ENCODE measurements around the gene CNTN4.

Gene CNTN4

DNA sequence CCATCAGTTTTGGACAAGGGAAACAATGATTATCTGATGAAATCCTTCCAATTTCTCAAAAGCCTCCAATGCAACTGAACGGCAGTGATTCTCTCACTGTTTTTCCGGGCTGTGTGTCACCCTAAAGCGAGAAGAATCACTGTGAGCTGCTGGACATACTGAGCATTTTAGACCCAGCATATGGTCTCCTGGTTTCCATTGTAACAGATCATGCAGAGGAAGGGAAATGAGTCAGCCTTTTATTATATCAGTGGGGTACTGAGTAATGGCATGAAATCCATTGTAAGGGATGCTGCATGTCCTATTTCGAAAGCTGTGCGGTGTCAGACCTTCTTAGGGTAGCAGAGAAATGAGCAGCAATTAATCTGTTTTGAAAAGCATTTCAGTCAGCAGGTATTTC lies 724.4 kb downstream of the CNTN4 start:
- no peak for DNase-seq

DNA sequence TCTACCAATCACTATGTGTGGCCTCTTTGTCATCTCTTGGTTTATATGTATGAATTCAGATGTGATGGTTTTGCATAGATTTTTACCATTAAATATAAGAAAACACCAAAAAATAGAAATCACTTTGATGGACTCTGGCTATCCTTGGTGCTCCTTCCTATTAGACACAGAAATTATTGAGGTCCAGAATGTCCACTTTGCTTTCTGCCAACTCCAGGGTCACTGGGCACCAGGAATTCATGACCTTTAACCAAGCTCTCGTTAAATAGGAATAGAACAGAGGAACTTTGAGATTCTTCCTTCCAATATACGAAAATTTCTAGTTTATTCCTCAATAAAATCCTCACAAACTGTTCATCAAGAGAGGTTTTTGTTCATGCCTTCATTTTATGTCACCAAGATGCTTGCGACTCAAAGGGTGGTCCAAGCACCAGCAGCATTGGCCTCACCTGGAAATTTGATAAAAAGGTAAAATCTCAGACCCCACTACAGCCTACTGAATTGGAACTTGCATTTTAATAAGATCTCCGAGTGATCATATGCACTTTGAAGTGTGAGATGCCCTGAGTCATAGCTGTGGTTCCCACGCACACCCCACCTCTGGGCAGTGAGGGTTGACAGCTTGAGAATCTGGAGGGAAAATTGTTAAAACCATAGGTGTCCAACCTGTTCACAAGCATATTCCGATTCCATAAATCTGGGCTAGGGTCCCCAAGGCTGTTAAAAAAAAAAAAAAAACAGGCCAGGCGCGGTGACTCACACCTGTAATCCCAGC lies 725.0 kb downstream of the CNTN4 start:
- no peak for DNase-seq

DNA sequence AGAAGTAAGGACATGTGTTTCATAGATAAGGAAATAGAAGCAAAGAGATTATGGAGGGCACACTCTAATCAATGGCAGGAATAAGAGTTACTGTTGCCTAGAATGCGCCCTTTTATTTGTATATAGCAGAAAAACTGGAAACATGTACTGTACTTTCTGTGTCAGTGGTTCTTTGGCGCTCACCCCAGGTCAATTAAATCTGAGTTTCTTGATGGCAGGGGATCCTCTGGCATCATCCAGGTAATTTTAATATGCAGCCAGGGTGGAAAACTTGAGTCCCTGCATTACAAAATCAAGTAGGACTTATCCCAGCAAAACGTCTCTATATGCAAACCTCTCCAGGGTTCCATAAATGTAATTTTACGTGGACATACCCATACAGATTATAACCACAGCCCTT lies 727.4 kb downstream of the CNTN4 start:
- no peak for DNase-seq

DNA sequence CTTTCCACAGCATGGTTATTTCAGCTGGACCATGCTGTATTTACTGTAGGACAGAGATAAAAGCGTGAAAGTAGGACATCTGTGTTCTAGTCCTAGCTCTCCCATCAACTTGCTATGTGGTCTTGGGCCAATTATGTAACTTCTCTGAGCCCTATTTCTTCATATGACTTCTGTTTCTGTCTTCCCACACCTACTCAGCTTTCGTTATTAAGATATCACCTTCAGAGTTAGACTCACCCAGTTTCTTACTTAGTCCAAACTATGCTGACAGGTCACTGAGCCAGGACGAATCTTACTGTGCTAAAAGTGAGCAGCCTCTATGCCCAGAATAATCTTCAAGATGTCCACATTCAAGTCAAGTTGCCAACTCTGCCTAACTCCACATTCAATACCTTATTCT lies 727.8 kb downstream of the CNTN4 start:
- DNase-seq, result no peak

DNA sequence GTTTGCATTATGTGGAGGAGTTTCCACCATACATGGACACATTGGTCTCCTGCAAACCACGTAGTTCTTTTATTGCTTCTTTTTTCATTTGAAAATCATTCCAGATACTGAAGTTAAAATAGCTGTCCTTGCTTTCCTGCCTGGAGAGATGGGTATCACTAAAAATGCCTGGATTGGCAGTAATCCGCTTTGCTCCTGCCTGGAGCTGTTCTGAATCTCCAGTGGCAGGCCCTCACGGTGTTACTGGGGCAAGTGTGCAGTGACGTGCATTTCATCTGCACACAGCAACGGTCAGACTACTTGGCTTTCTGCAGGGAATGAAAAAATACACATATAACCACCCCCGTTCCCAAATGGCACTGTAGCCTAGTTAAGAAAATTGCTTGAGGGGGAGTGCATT lies 738.6 kb downstream of the CNTN4 start:
- no peak for DNase-seq

DNA sequence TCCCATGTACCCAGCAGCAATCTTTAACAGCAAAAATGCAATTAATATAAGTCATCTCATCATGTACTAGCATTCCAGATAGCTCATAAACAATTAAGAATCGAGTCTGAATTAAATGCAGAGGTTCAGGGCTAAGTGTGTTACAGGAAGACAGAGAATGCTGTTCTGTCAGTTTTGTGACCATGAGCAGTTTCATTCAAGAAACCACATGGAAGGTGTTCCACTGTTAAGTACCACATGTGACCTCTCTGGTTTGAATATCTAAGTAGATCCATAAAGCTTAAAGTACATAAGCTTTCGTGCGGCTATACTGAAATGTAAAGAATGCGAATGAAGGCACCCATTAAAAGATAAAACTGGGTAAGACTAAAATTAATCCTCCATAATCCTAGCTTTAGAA lies 739.2 kb downstream of the CNTN4 start:
- DNase-seq, result no peak

DNA sequence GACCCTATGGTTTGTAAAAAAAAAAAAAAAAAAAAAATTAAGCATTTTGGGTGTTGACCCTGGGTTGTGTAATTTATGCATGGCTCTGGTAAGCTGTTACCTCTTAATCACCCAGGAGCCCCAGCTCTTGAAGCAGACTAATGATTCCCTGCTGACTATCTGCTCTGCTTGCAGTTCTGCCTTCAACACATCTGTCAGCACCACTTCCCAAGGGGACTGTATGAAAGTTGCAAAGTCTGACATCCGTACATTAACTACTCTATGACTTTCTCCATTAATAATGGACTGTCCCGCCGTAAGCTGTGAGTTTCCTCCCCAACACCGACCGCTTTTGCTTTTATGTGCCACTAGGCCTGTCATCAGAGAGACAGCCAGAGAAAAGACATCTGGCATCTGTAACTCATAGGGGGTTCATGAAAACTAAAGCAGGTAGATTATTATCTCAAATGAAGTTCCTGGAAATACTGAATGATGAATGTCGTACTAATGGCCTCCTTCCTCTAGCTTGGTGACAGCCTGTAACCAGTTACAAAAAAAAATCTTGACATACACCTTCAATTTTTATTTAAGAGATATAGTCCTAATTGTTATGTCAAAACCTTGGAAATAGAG lies 740.0 kb downstream of the CNTN4 start:
- DNase-seq, result no peak

DNA sequence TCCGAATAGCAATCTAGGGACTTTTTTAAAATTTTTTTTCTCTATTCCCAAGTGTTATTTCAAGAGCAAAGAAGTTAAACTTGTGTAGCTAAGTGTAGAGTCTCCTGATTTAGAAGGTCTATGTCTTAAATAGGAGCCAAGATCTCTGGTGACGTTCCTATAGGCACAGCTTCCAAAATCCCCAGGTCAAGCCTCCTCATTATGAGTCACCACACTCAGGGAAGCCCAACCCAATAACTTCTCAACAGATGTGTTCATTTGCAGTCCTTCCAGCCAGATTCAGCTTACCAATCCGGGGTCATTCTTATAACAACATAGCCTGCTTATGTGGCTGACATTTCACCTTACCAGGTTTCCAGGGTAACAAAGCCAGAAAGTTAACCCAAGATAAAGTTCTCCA lies 741.2 kb downstream of the CNTN4 start:
- DNase-seq, result no peak

DNA sequence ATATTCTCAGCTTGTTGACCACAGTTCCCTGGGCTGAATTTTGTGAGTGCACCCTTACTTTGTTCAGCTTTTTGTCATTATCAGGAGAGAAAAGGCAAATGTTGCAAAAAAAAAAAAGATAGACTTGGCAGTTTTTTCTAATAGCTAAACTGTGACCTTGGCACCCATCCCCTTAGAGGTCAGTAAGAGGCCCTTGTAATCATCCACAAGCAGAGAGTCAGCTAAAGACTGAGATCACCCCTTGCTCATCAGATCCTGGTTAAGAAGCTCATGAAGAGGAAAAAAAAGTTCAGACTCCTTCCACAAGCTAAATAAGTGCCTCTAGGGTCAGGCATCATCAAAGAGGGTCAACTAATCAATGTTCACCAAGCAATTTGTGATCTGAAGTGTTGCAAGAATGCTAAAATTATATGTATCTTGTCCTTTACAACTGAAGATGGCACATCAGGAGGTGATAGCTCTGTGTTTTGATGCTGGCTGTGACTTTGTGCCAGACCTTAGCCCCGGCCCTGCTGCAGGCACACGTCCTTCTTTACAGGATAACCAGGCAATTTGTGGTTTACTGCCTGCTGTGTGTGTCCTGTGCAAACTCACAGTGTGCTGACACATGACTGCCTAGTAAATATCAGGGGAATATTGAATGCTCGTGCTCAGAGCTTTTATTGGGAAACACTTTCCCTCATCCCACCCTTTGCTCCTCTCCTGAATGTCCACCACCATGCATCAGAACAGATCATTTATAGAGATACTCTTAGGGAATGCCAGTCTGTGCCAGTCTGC lies 748.6 kb downstream of the CNTN4 start:
- DNase-seq, result no peak

DNA sequence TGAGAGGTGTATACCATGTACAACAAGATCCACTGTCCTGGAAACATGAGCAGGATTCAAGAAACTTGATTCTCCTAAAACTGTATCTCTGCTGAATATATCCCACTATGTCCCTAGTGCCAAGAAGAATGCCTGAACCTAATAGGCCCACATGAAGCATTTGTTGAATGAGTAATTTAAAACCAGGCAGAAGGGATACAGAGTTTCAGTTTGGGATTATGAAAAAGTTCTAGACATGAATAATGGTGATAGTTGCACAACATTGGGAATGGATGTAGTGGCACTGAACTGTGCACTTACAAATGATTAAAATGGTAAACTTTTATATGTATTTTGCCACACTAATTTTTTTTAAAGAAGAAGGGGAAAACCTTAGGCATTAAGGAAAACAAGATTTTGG lies 750.4 kb downstream of the CNTN4 start:
- DNase-seq, result no peak

DNA sequence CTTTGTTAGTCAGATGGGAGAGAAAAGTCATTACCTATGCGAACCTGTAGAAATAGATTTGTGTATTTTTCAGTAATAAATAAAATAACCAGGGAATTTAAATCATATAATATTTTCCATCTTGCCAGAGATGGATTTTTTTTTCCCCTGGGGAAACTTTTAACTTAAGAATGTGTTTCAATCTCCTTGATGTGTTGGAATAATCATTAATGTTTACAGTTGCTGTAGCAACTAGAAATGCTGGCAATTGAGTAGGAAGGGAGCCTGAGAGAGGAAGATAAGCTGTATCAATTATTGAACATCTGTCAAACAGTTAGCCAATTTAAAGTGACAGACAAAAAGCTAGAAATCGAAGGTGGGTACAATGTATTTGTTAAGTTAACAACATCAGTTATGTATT lies 752.0 kb downstream of the CNTN4 start:
- no peak for DNase-seq

DNA sequence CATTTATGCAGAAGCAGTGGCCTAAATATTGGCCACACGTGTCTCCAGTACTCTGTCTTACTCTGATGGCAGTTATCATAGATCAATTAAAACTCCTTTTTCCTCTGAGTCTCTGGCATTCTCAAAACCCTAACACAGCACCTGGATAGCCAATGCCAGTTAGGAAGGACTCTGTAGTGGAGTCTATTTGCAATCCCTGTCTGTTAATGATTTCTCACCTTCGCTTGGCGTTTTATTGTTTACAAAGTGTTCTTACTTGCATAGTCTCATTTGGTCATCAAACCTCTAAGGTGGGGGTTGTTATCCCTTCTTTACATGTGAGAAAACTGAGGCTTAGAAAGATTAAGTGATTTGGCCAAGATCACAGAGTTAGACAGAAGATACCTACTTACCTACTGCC lies 752.7 kb downstream of the CNTN4 start:
- DNase-seq, result no peak

DNA sequence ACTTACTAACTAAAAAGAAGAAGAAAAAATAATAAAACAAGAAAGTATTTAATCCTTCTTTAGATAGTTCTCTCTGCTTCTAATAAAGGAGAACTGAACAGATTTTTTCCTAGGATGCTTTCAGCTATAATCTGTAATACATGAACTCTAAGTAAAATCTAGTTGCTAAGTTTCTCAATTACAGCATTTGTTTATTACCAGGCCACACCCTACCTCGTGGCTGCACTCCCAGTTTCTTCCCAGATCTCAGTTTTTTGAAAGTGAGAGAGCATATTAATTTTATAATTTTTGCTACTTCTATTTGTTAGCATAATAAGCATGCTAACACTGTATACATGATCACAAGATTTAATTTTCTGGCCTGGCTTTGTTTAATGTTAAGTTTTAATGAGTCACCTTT lies 753.2 kb downstream of the CNTN4 start:
- no peak for DNase-seq

DNA sequence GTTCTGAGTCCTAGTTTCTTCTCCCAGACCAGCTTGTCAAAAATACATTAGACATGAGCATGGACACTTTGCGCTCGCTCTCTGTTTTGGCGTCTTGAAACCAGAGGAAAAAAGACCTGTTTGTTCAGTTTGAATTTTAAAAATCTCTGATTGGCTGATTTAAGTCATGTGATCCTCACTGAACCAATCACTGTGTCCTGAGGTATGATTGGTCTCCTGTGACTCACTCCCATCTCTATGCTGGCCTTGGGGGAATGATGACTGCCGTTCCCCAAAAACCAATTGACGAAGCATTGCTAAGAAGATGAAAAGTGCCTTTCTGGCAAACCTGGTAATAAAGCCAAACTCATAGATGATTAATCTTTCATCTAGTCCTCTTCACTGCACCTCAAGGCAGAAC lies 755.0 kb downstream of the CNTN4 start:
- DNase-seq, result no peak

DNA sequence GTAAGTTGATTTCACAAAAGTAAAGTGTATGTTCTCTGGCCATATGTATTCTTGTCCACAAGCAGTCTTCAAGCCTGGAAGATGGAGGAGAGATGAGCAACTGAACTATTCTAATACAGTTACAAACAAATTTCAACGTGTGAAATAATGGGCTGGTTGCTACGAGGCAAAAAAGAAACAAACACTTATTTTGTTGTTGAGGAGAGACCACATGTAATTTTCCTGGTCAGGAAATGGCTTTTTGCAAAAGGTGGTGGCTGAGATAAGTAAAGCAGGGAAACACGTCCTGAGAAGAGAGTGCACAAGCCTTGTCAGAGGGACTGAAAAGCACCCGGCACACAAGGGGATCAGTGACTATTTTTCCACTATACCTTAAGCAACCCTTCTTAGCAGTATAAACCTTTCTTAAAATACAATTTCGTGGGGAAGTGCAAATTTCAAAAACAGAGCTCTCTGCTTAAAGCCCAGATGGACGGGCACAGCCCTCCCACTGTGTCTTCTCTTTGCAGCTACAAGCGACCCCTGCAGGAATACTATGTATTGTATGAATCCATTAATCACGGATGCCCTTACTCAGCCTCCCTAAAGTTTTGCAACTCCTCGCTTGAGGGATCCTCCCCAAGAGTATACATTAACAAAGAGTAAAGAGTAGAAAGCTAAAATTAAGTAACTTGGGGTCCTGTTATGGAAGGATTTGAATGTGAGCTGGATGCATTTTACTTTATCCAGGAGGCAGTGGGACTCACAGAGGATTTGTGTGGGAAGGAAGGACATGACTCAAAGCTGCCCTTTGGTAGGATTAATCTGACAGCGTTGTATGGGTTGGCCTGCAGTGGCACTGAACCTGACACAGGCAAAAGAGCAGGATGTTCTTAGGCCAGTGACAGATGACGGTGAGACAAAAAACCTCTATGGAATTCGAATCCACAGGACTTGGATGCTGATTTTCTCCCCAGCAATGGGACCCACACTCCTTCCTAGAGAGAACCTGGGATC lies 757.8 kb downstream of the CNTN4 start:
- no peak for DNase-seq

DNA sequence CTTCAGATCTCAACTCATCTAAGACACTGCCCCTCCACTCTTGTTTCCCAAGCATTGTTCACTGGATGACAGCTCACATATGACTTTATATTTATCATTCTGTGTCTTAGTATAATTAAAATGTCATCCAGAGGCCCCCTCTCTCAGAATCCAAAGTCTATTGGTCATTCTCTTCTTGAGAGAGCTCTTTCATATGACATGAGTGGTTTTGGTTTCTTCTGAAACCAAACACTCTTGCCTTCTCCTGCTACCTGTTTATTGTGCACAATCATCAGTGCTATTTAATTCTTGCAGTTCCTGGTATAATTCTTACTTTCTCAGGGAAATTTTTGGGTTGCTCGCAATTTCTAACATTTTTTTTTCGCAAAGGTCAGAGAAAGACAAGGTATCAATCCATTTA lies 762.0 kb downstream of the CNTN4 start:
- no peak for DNase-seq

DNA sequence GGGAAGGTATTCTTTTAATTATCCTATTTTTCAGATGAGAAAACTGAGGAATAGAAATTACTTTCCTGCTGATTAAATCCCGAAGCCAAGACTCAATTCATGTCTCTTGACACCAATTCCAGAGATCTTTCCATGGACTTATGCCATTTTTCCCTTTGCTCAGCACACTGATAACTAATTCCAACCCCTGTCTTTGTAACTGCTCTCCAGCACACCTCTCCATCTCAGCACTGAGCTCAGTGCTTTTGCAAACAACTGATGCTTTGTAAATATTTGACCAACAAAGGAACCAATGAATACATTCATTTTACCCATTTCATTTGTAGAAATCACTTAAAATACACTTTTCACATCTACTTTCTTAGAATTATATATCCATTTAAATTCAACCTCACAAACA lies 762.5 kb downstream of the CNTN4 start:
- no peak for DNase-seq

DNA sequence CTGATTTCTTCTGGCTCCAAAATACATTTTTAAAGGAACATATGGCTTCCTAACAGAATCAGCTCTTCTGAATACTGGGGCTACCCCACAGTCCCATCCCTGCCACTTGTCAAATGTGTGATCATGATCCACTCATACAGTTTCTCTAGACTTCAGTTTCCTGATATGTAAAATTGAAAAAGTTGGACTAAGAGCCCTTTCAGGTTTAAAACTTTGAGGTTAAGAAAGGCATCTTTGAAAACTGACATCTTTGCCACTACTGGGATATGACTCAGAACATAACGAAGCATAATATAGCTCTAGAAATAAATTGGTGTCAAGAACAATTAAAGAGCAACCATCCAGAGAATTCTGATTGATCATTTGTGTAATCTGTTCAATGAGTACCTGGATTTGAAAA lies 763.3 kb downstream of the CNTN4 start:
- no peak for DNase-seq

DNA sequence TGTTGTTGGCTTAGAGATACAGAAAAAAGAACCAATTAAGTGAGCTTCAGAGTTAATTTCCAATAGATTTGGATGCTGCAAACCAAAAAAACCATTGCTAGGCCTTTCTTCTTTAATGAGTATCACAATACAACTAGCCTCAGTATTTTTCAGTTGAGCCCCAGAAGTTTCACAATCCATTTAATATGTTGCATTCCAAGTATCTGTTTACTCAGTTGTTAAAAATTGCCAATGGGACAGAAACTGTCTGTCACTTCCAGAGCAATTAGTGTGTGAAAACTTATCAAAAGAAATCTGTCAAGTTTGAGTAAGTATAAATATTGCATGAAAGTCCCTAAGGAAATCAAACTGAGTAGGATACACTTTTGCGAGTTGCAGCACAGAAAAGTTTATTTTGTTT lies 763.7 kb downstream of the CNTN4 start:
- no peak for DNase-seq

DNA sequence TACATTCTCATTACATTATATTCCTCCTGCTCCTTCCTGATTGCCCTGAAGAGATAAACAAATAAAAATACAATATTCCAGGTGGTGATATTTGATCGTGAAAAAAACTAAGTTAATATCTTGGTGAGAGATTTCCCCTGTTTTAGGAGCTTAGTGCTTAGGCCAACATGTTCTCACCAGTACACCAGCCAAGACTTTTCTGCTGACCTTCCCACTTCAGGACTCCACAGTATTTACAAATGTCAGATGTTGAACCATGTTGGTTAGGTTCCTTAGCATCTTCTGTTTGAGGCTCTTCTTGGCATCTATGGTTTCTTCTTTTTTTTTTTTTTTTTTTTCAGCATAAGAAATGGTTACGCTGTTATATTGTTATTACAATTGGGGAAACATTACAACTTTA lies 764.5 kb downstream of the CNTN4 start:
- no peak for DNase-seq

DNA sequence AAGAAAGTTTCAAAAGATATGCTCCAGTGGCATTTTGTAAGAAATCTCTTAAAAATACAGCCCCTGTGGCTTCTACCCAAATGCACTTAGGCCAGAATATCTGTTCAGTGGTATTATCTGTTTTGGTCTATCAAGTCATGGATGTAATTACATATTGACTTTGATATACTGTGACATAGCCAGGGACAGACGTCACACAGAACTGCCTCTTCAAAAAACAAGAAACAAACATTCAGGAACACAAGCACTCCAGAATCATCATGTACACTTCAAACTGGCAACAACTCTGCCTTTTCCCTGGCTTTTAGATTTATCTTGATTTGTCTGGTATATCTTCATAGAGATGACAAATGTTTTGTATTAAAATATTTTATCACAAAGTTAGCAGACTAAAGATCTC lies 771.2 kb downstream of the CNTN4 start:
- no peak for DNase-seq

DNA sequence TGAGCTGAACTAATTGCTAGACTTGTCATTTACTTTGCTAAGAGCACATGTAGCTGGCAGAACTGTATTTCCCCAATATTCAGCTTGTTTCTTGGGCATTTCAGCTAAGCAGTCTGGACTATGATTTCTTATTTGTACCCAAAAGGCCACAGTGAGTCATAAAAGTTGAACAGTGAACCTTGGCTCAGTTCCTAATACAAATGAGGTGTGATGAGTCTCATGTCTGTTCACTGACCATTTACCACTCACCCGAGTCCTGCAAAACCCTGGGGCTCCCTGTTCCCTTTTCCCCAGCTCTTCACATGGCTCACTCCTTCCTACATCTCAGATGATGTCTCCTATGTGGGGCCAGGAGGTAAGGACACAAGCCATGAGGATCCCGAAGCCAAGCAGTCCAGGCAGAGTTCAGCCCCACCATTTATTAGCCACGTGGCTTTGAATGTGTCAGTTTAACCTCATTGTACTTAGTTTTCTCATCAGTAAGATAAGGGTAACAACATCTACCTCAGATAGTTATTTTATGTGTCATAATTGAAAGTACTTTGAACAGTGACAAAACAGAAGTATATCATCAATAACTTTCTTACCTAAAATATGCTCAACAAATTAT lies 772.2 kb downstream of the CNTN4 start:
- DNase-seq, result no peak

DNA sequence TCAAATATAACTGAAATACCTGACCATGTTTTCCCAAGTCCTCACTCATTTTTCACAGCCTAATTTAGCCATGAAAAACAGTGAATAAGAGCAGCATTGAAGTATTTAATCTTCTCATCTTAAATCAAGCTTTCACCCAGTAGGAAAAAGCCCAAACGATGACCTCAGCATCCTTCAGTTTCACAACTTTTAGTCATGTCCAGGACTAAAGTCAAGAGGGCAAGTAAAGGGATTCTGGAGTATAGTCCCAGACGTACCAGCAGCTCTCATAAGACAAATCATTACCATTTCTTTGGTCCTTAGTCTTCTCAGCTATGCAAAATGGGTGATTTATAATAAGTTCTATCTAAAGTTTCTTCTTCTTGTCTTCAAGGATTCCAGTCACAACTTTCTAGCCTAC lies 774.2 kb downstream of the CNTN4 start:
- no peak for DNase-seq

Data from NCI-H446 (cell line).